ENCODE results near the gene TULP4.

TULP4 gene

GRCh38 chr6:158279615-158280014, 32.6 kb upstream of the TULP4 start:
- Histone ChIP-seq H3K4me1 (ENCODE audit: insufficient read depth, low read length, poor library complexity, severe bottlenecking) (peaks cover 11% of the 10 kb centered on the region), H3K9me2 (replicated peaks; ENCODE audit: low read depth, low read length) (no peaks in the 10 kb centered on the region), H2AFZ (ENCODE audit: low read length) (no peak overlapping the region), H3K4me2 (ENCODE audit: low read depth, low read length, poor library complexity, severe bottlenecking) (no peak overlapping the region), H3K4me3 (ENCODE audit: low read length, poor library complexity, severe bottlenecking) (no peak overlapping the region), H3K79me2 (ENCODE audit: insufficient read depth, low read length) (no peaks in the 10 kb centered on the region), H3K9ac (ENCODE audit: low read depth, low read length, poor library complexity, severe bottlenecking) (no peak overlapping the region), H3K27me3 (ENCODE audit: insufficient read depth, low read length, poor library complexity, severe bottlenecking) (no peaks in the 10 kb centered on the region), H4K20me1 (ENCODE audit: insufficient read depth, low read length, poor library complexity, severe bottlenecking) (no peaks in the 10 kb centered on the region), H3K36me3 (ENCODE audit: insufficient read depth, low read length) (no peaks in the 10 kb centered on the region), H3K9me3 (ENCODE audit: insufficient read depth, low read depth, low read length) (no peaks in the 10 kb centered on the region), H3F3A (ENCODE audit: low read depth) (no peaks in the 10 kb centered on the region)
- no peak for TF ChIP-seq EZH2phosphoT487 (IDR thresholded peaks at IDR 0.05; ENCODE audit: borderline replicate concordance)

- Histone ChIP-seq H3K27me3 (ENCODE audit: insufficient read depth, low read length, poor library complexity, severe bottlenecking) (no peaks in the 10 kb centered on the region), H3K4me1 (ENCODE audit: insufficient read depth, low read length, poor library complexity, severe bottlenecking) (peaks cover 24% of the 10 kb centered on the region), H3K36me3 (ENCODE audit: insufficient read depth, low read length) (no peaks in the 10 kb centered on the region), H3F3A (ENCODE audit: low read depth) (no peaks in the 10 kb centered on the region), H3K9me3 (ENCODE audit: insufficient read depth, low read depth, low read length) (no peaks in the 10 kb centered on the region), H3K4me2 (ENCODE audit: low read depth, low read length, poor library complexity, severe bottlenecking) (peak overlapping the region; percentile 34), H3K4me3 (ENCODE audit: low read length, poor library complexity, severe bottlenecking) (no peak overlapping the region), H3K9me2 (replicated peaks; ENCODE audit: low read depth, low read length) (no peaks in the 10 kb centered on the region), H3K79me2 (ENCODE audit: insufficient read depth, low read length) (no peaks in the 10 kb centered on the region), H2AFZ (ENCODE audit: low read length) (peak overlapping the region; percentile 66; the same call in 1 of the 2 replicates), H3K9ac (ENCODE audit: low read depth, low read length, poor library complexity, severe bottlenecking) (no peak overlapping the region), H4K20me1 (ENCODE audit: insufficient read depth, low read length, poor library complexity, severe bottlenecking) (no peaks in the 10 kb centered on the region)
- TF ChIP-seq EZH2phosphoT487 (IDR thresholded peaks at IDR 0.05; ENCODE audit: borderline replicate concordance) = no peak
- no peak for TF ChIP-seq CTCF (conservative IDR thresholded peaks at IDR 0.05; ENCODE audit: low read length)
These were observed 28.8 kb upstream of the TULP4 start for GRCh38 chr6:158283304-158283980.

GRCh38 chr6:158284007-158284875, 28.0 kb upstream of the TULP4 start:
- no peaks in the 10 kb centered on the region for H3K27me3 ChIP-seq (ENCODE audit: insufficient read depth, low read length, poor library complexity, severe bottlenecking)
- no peak overlapping the region for H2AFZ ChIP-seq (ENCODE audit: low read length)
- H3K9me2 ChIP-seq (replicated peaks; ENCODE audit: low read depth, low read length) = no peaks in the 10 kb centered on the region
- no peaks in the 10 kb centered on the region for H3K9me3 ChIP-seq (ENCODE audit: insufficient read depth, low read depth, low read length)
- H4K20me1 ChIP-seq (ENCODE audit: insufficient read depth, low read length, poor library complexity, severe bottlenecking) = no peaks in the 10 kb centered on the region
- H3K79me2 ChIP-seq (ENCODE audit: insufficient read depth, low read length) = no peaks in the 10 kb centered on the region
- peaks cover 24% of the 10 kb centered on the region for H3K4me1 ChIP-seq (ENCODE audit: insufficient read depth, low read length, poor library complexity, severe bottlenecking)
- no peak overlapping the region for H3K4me3 ChIP-seq (ENCODE audit: low read length, poor library complexity, severe bottlenecking)
- no peak overlapping the region for H3K9ac ChIP-seq (ENCODE audit: low read depth, low read length, poor library complexity, severe bottlenecking)
- H3K36me3 ChIP-seq (ENCODE audit: insufficient read depth, low read length) = no peaks in the 10 kb centered on the region
- no peaks in the 10 kb centered on the region for H3F3A ChIP-seq (ENCODE audit: low read depth)
- no peak for TF ChIP-seq CTCF (conservative IDR thresholded peaks at IDR 0.05; ENCODE audit: low read length)
- TF ChIP-seq EZH2phosphoT487 (IDR thresholded peaks at IDR 0.05; ENCODE audit: borderline replicate concordance) = no peak
- peak overlapping the region; percentile 34 for H3K4me2 ChIP-seq (ENCODE audit: low read depth, low read length, poor library complexity, severe bottlenecking)

Measured in Loucy (cell line).